Fibroblast of lung (primary cell): Measurements from ENCODE around the gene CDH15. TPM values are rescaled to one million over a fixed set of nuclear protein-coding genes. Genes with fewer than 3 reads are reported as not detected.

Source experiments
- DNase-seq, 2 donors: peaks; one replicate each; pipeline versions ENCODE4 v3.0.0 to v3.0.0-alpha.2; 2010; ENCODE audit warnings: low read depth in 2 of 2
- H2AFZ ChIP-seq: 2 replicates; pipeline ENCODE4 v1.5.1; 2012; ENCODE audit warnings: low read length, control low read depth, inconsistent platforms
- H3K27ac ChIP-seq: 2 replicates; pipeline ENCODE4 v1.5.1; 2011; ENCODE audit warnings: low read length, control low read depth; ENCODE audit not compliant: insufficient read depth
- H3K27me3 ChIP-seq: 2 replicates; pipeline ENCODE4 v1.5.1; 2011; ENCODE audit warnings: mild to moderate bottlenecking, low read length; ENCODE audit not compliant: control insufficient read depth, insufficient read depth
- H3K36me3 ChIP-seq: 2 replicates; pipeline ENCODE4 v1.5.1; 2011; ENCODE audit warnings: low read length; ENCODE audit not compliant: control insufficient read depth, insufficient read depth
- H3K4me1 ChIP-seq: 2 replicates; pipeline ENCODE4 v1.5.1; 2011; ENCODE audit warnings: low read length; ENCODE audit not compliant: control insufficient read depth, insufficient read depth; ENCODE audit errors: extremely low read depth
- H3K4me2 ChIP-seq: 2 replicates; pipeline ENCODE4 v1.5.1; 2011; ENCODE audit warnings: low read length, control low read depth; ENCODE audit not compliant: insufficient read depth; ENCODE audit errors: extremely low read depth
- H3K4me3 ChIP-seq, 4 experiments: fragments of 200-600 bp in 1 of 4; sonication (generic) in 1 of 4; replicated peaks in 1 of 4; 2 replicates each; pipeline ENCODE4 v1.5.1; 2011 to 2016; ENCODE audit warnings: low read length in 4 of 4, low read depth in 3 of 4, mild to moderate bottlenecking in 3 of 4, control low read depth in 2 of 4, inconsistent platforms in 1 of 4, mixed read lengths in 1 of 4; ENCODE audit not compliant: insufficient read depth in 1 of 4; ENCODE audit errors: control extremely low read depth in 1 of 4
- H3K79me2 ChIP-seq: 2 replicates; pipeline ENCODE4 v1.5.1; 2012; ENCODE audit warnings: mild to moderate bottlenecking, low read length, inconsistent platforms; ENCODE audit not compliant: control insufficient read depth, insufficient read depth
- H3K9ac ChIP-seq: 2 replicates; pipeline ENCODE4 v1.5.1; 2011; ENCODE audit warnings: mild to moderate bottlenecking, low read length, control low read depth; ENCODE audit not compliant: insufficient read depth
- H3K9me3 ChIP-seq: 2 replicates; pipeline ENCODE4 v1.5.1; 2012; ENCODE audit warnings: low read depth, low read length; ENCODE audit not compliant: control insufficient read depth, insufficient read depth
- H4K20me1 ChIP-seq: 2 replicates; pipeline ENCODE4 v1.5.1; 2011; ENCODE audit warnings: low read length; ENCODE audit not compliant: control insufficient read depth, insufficient read depth; ENCODE audit errors: extremely low read depth
- CTCF ChIP-seq, 2 donors: IDR thresholded peaks in 1 of 2; conservative IDR thresholded peaks in 1 of 2; 1 replicate in 1 of 2; 2 replicates in 1 of 2; pipeline ENCODE4 v1.5.1; 2011 to 2012; ENCODE audit warnings: low read length in 2 of 2, control low read depth in 1 of 2, inconsistent platforms in 1 of 2, low read depth in 1 of 2, mild to moderate bottlenecking in 1 of 2
- EZH2 ChIP-seq: IDR thresholded peaks from 2 replicates; pipeline ENCODE4 v1.5.1; 2012; ENCODE audit warnings: low read length, control low read depth, mild to moderate bottlenecking; ENCODE audit errors: missing control alignments
- polyA plus RNA-seq, 2 donors: library from polyadenylated mRNA; depleted of rRNA in 1 of 2; stranded (reverse) in 1 of 2; unstranded in 1 of 2; fragments of >200 nt; gene quantifications; 2 replicates each; pipeline ENCODE4 v1.2.1, GENCODE V29; 2011 to 2012; ENCODE audit warnings: missing spikeins in 1 of 2
- total RNA-seq: library from RNA; depleted of rRNA; stranded (reverse); fragments of >200 nt; gene quantifications from 2 replicates; pipeline ENCODE4 v1.2.1, GENCODE V29; 2014

CDH15 gene
- total and polyA plus RNA-seq, 2 donors (not counting 1 experiment from before 2014, with no cell fraction given): 0.10 to 0.99 TPM

DNA sequence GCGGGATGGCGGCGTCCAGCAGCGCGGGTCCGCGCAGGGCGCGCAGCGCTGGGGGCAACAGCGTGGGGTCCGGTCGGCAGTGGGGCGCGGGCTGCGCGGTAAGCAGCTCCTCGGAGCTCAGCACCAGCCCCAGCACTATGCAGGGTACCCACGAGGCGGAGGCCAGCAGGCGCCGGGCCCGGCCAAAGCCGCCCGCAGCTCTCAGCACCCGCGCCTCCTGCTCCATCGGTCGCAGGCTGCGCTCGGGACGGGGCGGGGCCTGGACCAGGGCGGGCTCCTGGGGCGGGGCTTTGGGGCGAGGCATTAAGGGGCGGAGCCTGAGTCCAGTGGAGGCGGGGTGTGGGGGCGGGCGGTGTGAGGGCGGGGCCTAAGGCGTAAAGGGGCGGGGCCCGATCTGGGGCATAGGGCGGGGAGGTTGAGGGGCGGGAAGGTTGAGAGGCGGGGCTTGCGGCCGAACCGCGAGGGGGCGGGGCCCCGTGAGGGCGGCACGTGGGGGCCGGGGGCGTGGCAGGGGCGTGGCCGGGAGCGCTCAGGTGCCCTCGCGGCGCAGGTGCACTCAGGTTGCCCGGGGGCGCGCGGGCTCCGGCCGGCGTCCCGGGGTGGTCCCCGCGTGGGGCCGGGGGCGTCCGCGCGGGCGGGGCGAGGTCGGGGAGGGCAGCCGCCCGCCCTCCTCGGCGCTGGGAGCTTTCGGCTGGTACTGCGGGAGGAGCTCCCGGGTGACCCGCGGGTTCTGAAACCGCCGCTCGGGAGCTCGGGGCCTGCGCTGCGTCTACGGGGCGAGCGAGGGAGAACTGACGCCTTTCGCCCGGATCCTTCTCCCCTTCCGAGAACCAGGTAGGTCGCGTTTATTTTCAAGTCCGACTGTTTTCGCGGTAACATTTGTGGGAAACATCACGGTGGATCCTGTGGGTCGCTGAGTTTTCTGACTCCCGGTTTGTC is 30.2 kb downstream of the CDH15 start:
- Histone ChIP-seq H3K36me3 (no peaks in the 10 kb centered on the region), H3K27me3 (peaks cover 32% of the 10 kb centered on the region), H3K9ac (no peak overlapping the region), H3K79me2 (no peaks in the 10 kb centered on the region), H3K4me3 (peak overlapping the region in 1 of 4 experiments; percentile 28), H3K9me3 (no peaks in the 10 kb centered on the region), H3K27ac (no peak overlapping the region), H3K4me1 (no peaks in the 10 kb centered on the region), H3K4me2 (peak overlapping the region; percentile 51), H2AFZ (no peak overlapping the region), H4K20me1 (no peaks in the 10 kb centered on the region)
- no peak for TF ChIP-seq CTCF (conservative IDR thresholded peaks at IDR 0.05 in 1 of 2, IDR thresholded peaks at IDR 0.05 in 1 of 2; ENCODE audit: low read depth in 1 of 2, low read length in 2 of 2)
- peak; percentile 55 for TF ChIP-seq EZH2
- peak; percentile 31 to 66 for DNase-seq

GRCh38 chr16:89202422-89203215 is 31.1 kb downstream of the CDH15 start:
- Histone ChIP-seq H4K20me1 (no peaks in the 10 kb centered on the region), H3K36me3 (no peaks in the 10 kb centered on the region), H3K27me3 (peaks cover 32% of the 10 kb centered on the region), H3K9me3 (no peaks in the 10 kb centered on the region), H3K4me2 (no peak overlapping the region), H3K4me3 (no peak overlapping the region), H3K79me2 (no peaks in the 10 kb centered on the region), H3K9ac (no peak overlapping the region), H2AFZ (no peak overlapping the region), H3K4me1 (no peaks in the 10 kb centered on the region), H3K27ac (no peak overlapping the region)
- no peak for DNase-seq
- TF ChIP-seq EZH2: peak; percentile 76
- TF ChIP-seq CTCF (conservative IDR thresholded peaks at IDR 0.05 in 1 of 2, IDR thresholded peaks at IDR 0.05 in 1 of 2; ENCODE audit: low read depth in 1 of 2, low read length in 2 of 2): no peak

- no peak overlapping the region for H3K9ac ChIP-seq
- no peak overlapping the region for H3K4me3 ChIP-seq
- H3K27ac ChIP-seq: no peak overlapping the region
- H3K9me3 ChIP-seq: no peaks in the 10 kb centered on the region
- DNase-seq: no peak
- H4K20me1 ChIP-seq: no peaks in the 10 kb centered on the region
- TF ChIP-seq CTCF (conservative IDR thresholded peaks at IDR 0.05 in 1 of 2, IDR thresholded peaks at IDR 0.05 in 1 of 2; ENCODE audit: low read depth in 1 of 2, low read length in 2 of 2): no peak
- TF ChIP-seq EZH2: no peak
- H3K27me3 ChIP-seq: peaks cover 9% of the 10 kb centered on the region
- H3K79me2 ChIP-seq: no peaks in the 10 kb centered on the region
- peaks cover 7% of the 10 kb centered on the region for H3K4me1 ChIP-seq
- no peak overlapping the region for H3K4me2 ChIP-seq
- H2AFZ ChIP-seq: no peak overlapping the region
- H3K36me3 ChIP-seq: no peaks in the 10 kb centered on the region
Measured at GRCh38 chr16:89207993-89208392, 36.4 kb downstream of the CDH15 start.
